Nephron progenitor cell (in vitro differentiated cells): ENCODE measurements around the gene HDAC2.
"Not testable (repeated sequence)": the region's sequence is repeated elsewhere in the genome, so short reads cannot be mapped to it uniquely, and the experiment has no call there.

Source experiments
- DNase-seq: peaks from one replicate; pipeline ENCODE4 v3.0.0; 2021
- H3K27ac Mint-ChIP-seq: 2 replicates; pipeline ENCODE4 v1.8.0; 2021; ENCODE audit warnings: mild to moderate bottlenecking, moderate library complexity, mixed read lengths
- H3K27me3 Mint-ChIP-seq: 2 replicates; pipeline ENCODE4 v1.8.0; 2021; ENCODE audit warnings: mild to moderate bottlenecking, low read depth, mixed read lengths; ENCODE audit not compliant: poor library complexity
- H3K36me3 Mint-ChIP-seq: 2 replicates; pipeline ENCODE4 v1.8.0; 2021; ENCODE audit warnings: low read depth, mixed read lengths
- H3K4me1 Mint-ChIP-seq: 2 replicates; pipeline ENCODE4 v1.8.0; 2021; ENCODE audit warnings: mixed read lengths
- H3K4me3 Mint-ChIP-seq: 2 replicates; pipeline ENCODE4 v1.8.0; 2021; ENCODE audit warnings: mild to moderate bottlenecking, moderate library complexity, mixed read lengths
- H3K9me3 Mint-ChIP-seq: 2 replicates; pipeline ENCODE4 v1.8.0; 2021; ENCODE audit warnings: mild to moderate bottlenecking, moderate library complexity, mixed read lengths
- TF ChIP-seq, protein P1 (sequence below): fragments of 200-600 bp; sonication (generic); IDR thresholded peaks from 2 replicates; pipeline ENCODE4 v1.5.0; 2021; ENCODE audit warnings: antibody characterized with exemption

Gene HDAC2

DNA sequence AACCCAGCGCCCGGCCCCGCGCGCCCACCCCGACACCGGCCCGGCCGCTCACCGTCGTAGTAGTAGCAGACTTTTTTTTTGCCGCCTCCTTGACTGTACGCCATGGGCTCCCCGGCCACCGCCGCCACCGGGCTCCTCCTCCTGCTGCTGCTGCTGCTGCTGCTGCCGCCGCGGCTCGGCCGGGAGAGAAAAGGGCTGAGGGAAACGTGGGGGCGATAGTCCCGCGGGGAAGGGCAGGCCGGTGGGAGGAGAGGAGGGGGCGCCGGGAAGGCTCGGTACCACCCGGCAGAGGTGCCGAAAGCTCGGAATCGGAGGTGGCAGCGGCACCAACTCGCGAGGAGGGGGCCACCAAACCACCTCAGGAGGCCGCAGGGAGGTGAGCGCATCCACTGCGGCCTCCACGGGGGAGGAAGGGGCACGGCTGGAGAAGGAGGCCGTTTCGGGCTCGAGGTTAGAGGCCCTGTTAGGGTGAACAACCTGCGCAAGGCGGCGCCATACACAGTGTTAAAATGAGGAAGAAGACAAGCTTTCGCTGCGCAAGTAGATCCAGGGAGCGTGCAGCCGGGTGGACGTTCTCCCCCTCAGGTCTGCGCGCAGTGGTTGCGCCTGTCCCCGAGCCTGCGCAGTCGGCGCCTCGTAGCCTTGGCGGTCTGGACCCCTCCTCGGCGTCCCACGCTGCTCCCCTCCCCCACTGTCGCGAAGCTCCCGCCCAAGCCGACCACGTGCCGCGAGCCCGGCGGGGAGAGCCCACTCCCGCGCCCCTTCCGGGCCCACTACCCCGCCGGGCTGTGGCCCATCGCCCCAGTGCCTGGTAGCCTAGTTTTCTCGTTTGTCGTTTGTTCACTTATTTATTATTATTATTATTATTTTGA, at the start of gene HDAC2:
TSS of gene HDAC2 (minus strand) at position 344 of the 872 bp plus-strand sequence. CDS start at position 104, 240 bp downstream.
- TF ChIP-seq, protein P1, sequence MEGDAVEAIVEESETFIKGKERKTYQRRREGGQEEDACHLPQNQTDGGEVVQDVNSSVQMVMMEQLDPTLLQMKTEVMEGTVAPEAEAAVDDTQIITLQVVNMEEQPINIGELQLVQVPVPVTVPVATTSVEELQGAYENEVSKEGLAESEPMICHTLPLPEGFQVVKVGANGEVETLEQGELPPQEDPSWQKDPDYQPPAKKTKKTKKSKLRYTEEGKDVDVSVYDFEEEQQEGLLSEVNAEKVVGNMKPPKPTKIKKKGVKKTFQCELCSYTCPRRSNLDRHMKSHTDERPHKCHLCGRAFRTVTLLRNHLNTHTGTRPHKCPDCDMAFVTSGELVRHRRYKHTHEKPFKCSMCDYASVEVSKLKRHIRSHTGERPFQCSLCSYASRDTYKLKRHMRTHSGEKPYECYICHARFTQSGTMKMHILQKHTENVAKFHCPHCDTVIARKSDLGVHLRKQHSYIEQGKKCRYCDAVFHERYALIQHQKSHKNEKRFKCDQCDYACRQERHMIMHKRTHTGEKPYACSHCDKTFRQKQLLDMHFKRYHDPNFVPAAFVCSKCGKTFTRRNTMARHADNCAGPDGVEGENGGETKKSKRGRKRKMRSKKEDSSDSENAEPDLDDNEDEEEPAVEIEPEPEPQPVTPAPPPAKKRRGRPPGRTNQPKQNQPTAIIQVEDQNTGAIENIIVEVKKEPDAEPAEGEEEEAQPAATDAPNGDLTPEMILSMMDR: no peak
- peaks cover 5% of the 10 kb centered on the region for H3K27me3 Mint-ChIP-seq
- peaks cover 35% of the 10 kb centered on the region for H3K4me1 Mint-ChIP-seq
- peaks cover 18% of the 10 kb centered on the region for H3K9me3 Mint-ChIP-seq
- H3K4me3 Mint-ChIP-seq: peak within 1 kb of the TSS; percentile 96
- peak; percentile 87 for DNase-seq
- H3K36me3 Mint-ChIP-seq: peaks cover 31% of the 10 kb centered on the region
- peak within 1 kb of the TSS; percentile 100 for H3K27ac Mint-ChIP-seq

DNA sequence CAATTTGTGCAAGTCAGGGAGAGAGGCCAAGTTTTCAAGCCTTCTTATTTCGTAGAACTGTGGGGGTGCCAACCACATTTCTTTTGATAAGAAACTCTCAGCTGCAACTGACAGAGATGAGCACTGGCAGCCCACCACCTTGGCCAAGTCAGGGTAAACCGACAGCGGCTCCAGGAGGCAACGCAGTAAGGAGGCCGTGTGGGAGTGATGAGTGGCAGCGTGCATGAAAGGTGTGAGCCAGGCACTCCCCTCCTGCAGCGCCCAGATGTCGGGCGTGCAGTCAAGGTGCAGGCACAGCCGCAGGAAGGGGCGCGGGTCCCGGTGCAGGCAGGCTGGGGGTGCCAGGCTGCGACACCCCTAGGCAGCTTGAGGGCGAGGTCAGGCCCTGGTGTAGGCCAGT, 49.2 kb upstream of the HDAC2 start:
- DNase-seq: no peak
- Mint-ChIP-seq H3K4me1 (peaks cover 16% of the 10 kb centered on the region), H3K36me3 (peaks cover 17% of the 10 kb centered on the region), H3K27ac (no peak overlapping the region), H3K27me3 (no peaks in the 10 kb centered on the region), H3K4me3 (no peak overlapping the region), H3K9me3 (peaks cover 25% of the 10 kb centered on the region)
- TF ChIP-seq, protein P1: no peak

DNA sequence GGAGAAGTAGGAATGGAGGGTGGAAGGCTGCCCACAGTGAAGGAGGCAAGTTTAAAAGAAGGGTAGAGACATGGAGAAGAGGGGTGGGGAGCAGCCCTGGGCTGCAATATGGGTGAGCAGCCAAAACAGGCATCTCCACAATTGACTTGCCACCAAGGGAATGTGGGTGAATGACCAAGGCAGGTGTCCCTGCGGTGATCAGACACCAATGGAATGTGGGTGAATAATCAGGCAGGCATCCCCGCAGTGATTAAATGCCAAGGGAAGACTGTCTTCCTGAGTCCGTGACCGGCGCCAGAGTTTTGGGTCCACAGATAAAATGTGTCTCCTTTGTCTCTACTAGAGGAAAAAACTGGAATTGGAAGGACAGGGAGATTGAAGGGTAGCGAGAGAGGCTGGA, 46.2 kb upstream of the HDAC2 start:
- DNase-seq, H3K27ac Mint-ChIP-seq, H3K4me3 Mint-ChIP-seq, H3K27me3 Mint-ChIP-seq: not testable (repeated sequence)
- peaks cover 17% of the 10 kb centered on the region for H3K36me3 Mint-ChIP-seq
- peaks cover 16% of the 10 kb centered on the region for H3K4me1 Mint-ChIP-seq
- peaks cover 25% of the 10 kb centered on the region for H3K9me3 Mint-ChIP-seq

DNA sequence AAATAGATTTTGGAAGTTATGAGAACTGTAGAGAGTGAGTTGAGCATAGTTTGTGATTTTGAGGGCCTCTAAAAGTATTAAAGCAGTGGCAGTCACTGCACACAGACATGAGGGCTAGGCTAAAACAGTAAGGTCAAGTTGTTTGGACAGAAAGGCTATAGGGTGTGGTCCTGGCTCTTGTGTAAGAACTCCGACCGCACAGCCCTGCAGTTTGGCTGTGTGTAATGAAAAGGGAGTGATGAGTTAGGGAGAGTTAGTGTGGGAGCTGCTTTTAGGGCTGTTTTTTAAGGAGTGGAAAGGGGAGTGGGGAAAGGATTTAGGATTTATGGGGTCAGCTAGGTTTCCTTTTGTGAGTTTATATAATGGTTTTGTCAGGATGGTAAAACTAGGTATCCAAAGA, 43.2 kb upstream of the HDAC2 start:
- Mint-ChIP-seq H3K4me1 (peaks cover 27% of the 10 kb centered on the region), H3K9me3 (peaks cover 25% of the 10 kb centered on the region), H3K36me3 (peaks cover 17% of the 10 kb centered on the region)
- H3K27ac Mint-ChIP-seq, H3K4me3 Mint-ChIP-seq, DNase-seq, H3K27me3 Mint-ChIP-seq: not testable (repeated sequence)

DNA sequence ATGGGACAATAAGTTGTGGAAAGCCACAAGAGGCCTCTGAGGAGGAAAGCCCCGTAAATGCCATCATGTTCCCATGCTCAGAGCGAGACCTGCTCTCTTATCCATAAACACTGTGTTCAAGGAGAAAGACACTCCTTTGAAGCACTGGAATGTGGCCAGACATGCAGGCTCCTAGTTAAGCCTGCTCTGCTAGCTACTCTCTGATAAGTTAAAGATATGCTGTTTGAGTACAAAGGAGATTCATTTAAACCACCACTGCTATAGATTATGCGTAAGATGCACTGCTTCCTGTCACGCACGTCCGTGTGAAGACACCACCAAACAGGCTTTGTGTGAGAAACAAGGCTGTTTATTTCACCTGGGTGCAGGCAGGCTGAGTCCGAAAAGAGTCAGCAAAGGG, 40.5 kb upstream of the HDAC2 start:
- H3K4me1 Mint-ChIP-seq: peaks cover 26% of the 10 kb centered on the region
- not testable (repeated sequence) for DNase-seq, H3K36me3 Mint-ChIP-seq, H3K4me3 Mint-ChIP-seq, H3K27ac Mint-ChIP-seq, H3K9me3 Mint-ChIP-seq, H3K27me3 Mint-ChIP-seq

DNA sequence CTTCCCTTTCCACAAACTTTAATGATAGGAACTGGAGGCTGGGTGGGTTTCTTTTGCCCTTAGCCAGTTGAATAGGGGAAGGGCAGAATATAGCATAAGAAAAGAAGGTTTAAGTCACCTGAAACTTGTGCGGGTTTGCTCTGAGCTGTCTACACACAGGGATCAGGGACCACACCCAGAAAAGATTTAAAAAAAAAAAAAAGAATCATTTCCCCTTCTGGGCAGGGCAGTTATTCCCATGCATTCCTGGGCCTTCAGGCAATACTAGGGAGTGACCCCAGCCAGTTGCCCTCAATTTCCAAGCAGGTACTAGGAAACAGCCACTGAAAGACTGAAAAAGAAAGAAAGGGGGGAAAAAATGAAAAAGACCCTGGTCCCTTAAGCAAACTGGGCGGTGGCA, 39.6 kb upstream of the HDAC2 start:
- no peak for DNase-seq
- Mint-ChIP-seq H3K27me3 (no peaks in the 10 kb centered on the region), H3K36me3 (no peaks in the 10 kb centered on the region), H3K4me3 (no peak overlapping the region), H3K27ac (peak overlapping the region; percentile 45), H3K9me3 (peaks cover 3% of the 10 kb centered on the region), H3K4me1 (peaks cover 16% of the 10 kb centered on the region)
- TF ChIP-seq, protein P1: no peak

DNA sequence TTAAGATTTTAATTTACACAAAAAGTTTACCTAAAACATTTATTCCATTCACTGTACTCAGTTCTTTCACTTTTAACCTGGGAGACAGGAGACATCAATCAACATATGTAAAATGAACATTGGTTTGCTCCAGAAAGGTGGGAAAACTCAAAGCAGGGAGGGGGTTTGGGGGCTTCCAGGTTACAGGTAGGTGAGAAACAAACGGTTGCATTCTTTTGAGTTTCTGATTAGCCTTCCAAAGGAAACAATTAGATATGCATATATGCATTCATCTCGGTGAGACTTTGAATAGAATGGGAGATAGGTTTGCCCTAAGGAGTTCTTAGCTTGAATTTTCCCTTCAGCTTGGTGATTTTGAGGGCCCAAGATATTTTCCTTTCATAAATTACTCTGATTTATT, 38.2 kb upstream of the HDAC2 start:
- H3K4me1 Mint-ChIP-seq: peaks cover 16% of the 10 kb centered on the region
- no peak for DNase-seq
- H3K27ac Mint-ChIP-seq: no peak overlapping the region
- peaks cover 5% of the 10 kb centered on the region for H3K36me3 Mint-ChIP-seq
- TF ChIP-seq, protein P1: no peak
- no peak overlapping the region for H3K4me3 Mint-ChIP-seq
- H3K27me3 Mint-ChIP-seq: no peaks in the 10 kb centered on the region
- peaks cover 6% of the 10 kb centered on the region for H3K9me3 Mint-ChIP-seq
